ENCODE results near the gene SIK3. TPM values are rescaled to one million over a fixed set of nuclear protein-coding genes. Genes with fewer than 3 reads are reported as not detected.

Gene SIK3
- total RNA-seq, 1 donor from 2014 or later: 29.4 TPM

DNA sequence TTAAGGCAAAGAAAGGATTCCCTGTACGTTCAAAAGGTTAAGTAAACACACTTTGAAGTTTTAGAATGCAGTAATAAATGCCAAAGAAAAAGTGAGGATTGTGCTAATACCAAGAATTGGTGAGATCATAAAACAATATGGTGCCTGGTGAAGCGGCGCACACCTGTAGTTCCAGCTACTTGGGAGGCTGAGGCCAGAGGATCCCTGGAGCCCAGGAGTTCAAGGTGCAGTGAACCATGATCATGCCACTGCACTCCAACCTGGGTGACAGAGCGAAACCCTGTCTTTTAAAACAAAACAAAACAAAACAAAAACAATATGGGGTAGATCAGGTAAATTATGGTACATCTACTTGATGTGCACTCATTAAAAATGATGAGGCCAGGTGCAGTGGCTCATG is 187.4 kb downstream of the SIK3 start:
- Mint-ChIP-seq H3K9me3 (ENCODE audit: unreplicated experiment) (no peaks in the 10 kb centered on the region), H3K36me3 (ENCODE audit: low read depth, unreplicated experiment) (no peaks in the 10 kb centered on the region), H3K4me1 (ENCODE audit: unreplicated experiment) (peaks cover 9% of the 10 kb centered on the region), H3K27ac (ENCODE audit: unreplicated experiment) (no peak overlapping the region), H3K27me3 (ENCODE audit: unreplicated experiment) (no peaks in the 10 kb centered on the region), H3K4me3 (ENCODE audit: unreplicated experiment) (no peak overlapping the region)
- DNase-seq (ENCODE audit: low spot score): no peak
- TF ChIP-seq, protein P1, sequence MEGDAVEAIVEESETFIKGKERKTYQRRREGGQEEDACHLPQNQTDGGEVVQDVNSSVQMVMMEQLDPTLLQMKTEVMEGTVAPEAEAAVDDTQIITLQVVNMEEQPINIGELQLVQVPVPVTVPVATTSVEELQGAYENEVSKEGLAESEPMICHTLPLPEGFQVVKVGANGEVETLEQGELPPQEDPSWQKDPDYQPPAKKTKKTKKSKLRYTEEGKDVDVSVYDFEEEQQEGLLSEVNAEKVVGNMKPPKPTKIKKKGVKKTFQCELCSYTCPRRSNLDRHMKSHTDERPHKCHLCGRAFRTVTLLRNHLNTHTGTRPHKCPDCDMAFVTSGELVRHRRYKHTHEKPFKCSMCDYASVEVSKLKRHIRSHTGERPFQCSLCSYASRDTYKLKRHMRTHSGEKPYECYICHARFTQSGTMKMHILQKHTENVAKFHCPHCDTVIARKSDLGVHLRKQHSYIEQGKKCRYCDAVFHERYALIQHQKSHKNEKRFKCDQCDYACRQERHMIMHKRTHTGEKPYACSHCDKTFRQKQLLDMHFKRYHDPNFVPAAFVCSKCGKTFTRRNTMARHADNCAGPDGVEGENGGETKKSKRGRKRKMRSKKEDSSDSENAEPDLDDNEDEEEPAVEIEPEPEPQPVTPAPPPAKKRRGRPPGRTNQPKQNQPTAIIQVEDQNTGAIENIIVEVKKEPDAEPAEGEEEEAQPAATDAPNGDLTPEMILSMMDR (IDR thresholded peaks at IDR 0.05; ENCODE audit: unreplicated experiment): no peak

DNA sequence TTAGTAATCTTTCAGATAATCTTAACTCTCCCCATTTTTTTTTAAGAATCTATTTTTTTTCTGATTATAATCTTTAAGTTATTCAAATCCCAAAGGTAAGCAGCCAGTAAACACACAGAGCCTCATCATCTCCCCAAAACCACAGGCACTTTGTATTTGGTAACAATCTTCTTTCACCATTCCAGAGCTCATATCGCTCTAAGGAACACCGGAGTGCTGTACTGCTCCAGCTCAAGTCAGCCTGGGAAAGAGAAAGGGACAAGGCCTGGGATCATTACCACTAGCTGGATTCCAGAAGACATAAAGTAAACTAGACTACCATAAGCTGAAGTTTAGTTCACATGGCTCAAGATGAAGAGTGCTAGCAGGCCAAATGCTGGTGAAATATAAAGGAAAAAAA is 187.8 kb downstream of the SIK3 start:
- no peak for DNase-seq (ENCODE audit: low spot score)
- TF ChIP-seq, protein P1 (IDR thresholded peaks at IDR 0.05; ENCODE audit: unreplicated experiment): no peak
- Mint-ChIP-seq H3K27me3 (ENCODE audit: unreplicated experiment) (no peaks in the 10 kb centered on the region), H3K4me1 (ENCODE audit: unreplicated experiment) (peaks cover 10% of the 10 kb centered on the region), H3K4me3 (ENCODE audit: unreplicated experiment) (no peak overlapping the region), H3K9me3 (ENCODE audit: unreplicated experiment) (no peaks in the 10 kb centered on the region), H3K36me3 (ENCODE audit: low read depth, unreplicated experiment) (no peaks in the 10 kb centered on the region), H3K27ac (ENCODE audit: unreplicated experiment) (no peak overlapping the region)

DNA sequence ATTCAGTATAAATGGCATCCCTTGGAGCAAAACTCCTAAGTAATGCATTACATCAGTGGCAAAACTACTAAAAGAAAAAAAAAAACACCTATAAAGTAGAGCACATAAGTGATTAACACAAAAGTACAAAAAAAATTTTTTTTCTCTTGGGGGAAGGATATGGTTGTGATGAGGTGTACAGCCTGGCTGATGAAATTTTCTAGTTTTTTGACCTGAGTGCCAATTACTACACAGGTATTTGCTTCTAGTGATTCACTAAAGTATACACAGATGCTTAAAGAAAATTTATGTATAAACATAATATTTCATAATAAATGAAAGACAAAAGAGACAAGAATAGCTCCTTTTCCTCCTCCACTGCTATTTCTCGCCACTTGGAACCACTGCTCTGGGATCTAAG is 189.0 kb downstream of the SIK3 start:
- TF ChIP-seq, protein P1 (IDR thresholded peaks at IDR 0.05; ENCODE audit: unreplicated experiment): no peak
- Mint-ChIP-seq H3K4me1 (ENCODE audit: unreplicated experiment) (peaks cover 10% of the 10 kb centered on the region), H3K27me3 (ENCODE audit: unreplicated experiment) (no peaks in the 10 kb centered on the region), H3K4me3 (ENCODE audit: unreplicated experiment) (no peak overlapping the region), H3K9me3 (ENCODE audit: unreplicated experiment) (no peaks in the 10 kb centered on the region), H3K27ac (ENCODE audit: unreplicated experiment) (no peak overlapping the region), H3K36me3 (ENCODE audit: low read depth, unreplicated experiment) (no peaks in the 10 kb centered on the region)
- DNase-seq (ENCODE audit: low spot score): no peak

DNA sequence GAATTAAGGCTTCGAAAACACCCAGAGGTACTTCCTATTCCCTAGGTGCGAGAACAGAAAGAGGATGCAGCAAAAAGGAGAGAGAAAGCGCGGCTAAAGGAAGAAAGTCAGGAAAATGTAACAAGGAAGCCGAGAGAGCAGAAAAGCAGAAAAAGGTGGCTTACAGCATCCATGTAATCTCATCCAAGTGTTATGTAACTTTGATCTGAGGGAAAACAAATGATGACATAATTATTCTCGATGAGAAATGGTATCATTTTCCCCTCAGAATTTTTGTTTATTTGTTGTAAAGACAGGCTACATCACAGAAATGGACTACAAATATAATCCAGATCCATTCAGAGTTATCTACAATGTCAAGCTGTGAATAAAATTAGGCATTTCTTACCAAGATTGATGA is 191.7 kb downstream of the SIK3 start:
- H3K27me3 Mint-ChIP-seq (ENCODE audit: unreplicated experiment): no peaks in the 10 kb centered on the region
- peaks cover 24% of the 10 kb centered on the region for H3K4me1 Mint-ChIP-seq (ENCODE audit: unreplicated experiment)
- no peak overlapping the region for H3K4me3 Mint-ChIP-seq (ENCODE audit: unreplicated experiment)
- no peak overlapping the region for H3K27ac Mint-ChIP-seq (ENCODE audit: unreplicated experiment)
- TF ChIP-seq, protein P1 (IDR thresholded peaks at IDR 0.05; ENCODE audit: unreplicated experiment): no peak
- H3K36me3 Mint-ChIP-seq (ENCODE audit: low read depth, unreplicated experiment): no peaks in the 10 kb centered on the region
- no peak for DNase-seq (ENCODE audit: low spot score)
- H3K9me3 Mint-ChIP-seq (ENCODE audit: unreplicated experiment): no peaks in the 10 kb centered on the region

DNA sequence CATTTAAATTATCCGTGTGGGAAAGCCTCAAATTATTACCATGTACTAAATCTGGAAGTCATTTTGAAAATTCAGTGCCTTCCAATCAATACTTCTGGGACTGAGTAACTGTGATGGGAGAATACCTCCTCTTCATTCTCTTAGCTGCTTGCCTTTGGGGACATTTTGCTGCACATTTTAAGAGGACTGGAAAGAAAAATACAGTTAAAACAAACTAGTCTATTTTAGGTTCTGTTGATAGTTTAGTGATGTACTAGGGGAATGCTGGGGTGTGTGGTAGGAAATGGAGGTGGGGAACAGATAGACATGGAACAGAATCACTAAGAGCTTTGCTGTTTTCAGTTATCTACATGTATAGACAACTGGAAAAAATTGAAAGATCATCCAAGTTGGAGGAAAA is 195.1 kb downstream of the SIK3 start:
- no peak overlapping the region for H3K27ac Mint-ChIP-seq (ENCODE audit: unreplicated experiment)

More for the DNA sequence above, 195.1 kb downstream of the SIK3 start:
- no peaks in the 10 kb centered on the region for H3K27me3 Mint-ChIP-seq (ENCODE audit: unreplicated experiment)
- H3K4me3 Mint-ChIP-seq (ENCODE audit: unreplicated experiment): no peak overlapping the region
- peaks cover 36% of the 10 kb centered on the region for H3K4me1 Mint-ChIP-seq (ENCODE audit: unreplicated experiment)
- no peaks in the 10 kb centered on the region for H3K9me3 Mint-ChIP-seq (ENCODE audit: unreplicated experiment)
- H3K36me3 Mint-ChIP-seq (ENCODE audit: low read depth, unreplicated experiment): peaks cover 7% of the 10 kb centered on the region
- DNase-seq (ENCODE audit: low spot score): no peak
- TF ChIP-seq, protein P1 (IDR thresholded peaks at IDR 0.05; ENCODE audit: unreplicated experiment): no peak
